Heart left ventricle (tissue), 13 donors: ENCODE data around the gene SNX2.

ENCODE experiments used
- CTCF ChIP-seq, 12 donors: fragments of 200-600 bp; sonication (generic) in 4 of 12; IDR thresholded peaks; one replicate each; pipeline versions ENCODE4 v1.5.0 to v1.8.0; 2018 to 2022; ENCODE audit warnings: antibody characterized with exemption in 12 of 12, mild to moderate bottlenecking in 5 of 12
- POLR2A ChIP-seq, 2 donors: fragments of 450-650 bp; IDR thresholded peaks; one replicate each; pipeline ENCODE4 v1.6.1; 2017; ENCODE audit warnings: antibody characterized with exemption in 2 of 2, mild to moderate bottlenecking in 2 of 2, moderate library complexity in 2 of 2
- donor health status: ischemic (EF 13 %, LVEDD 7.1; RV severe dilation, severe dysfunction).
- donor health status: DM: no; HTN: yes; CAD: no.
- donor health status: DM: no; HTN: no; CAD: no.
- donor health status: ischemic (EF 25% LVEDD 6.9; RV normal size, moderate dysfunction).
- donor health status: ischemic (EF 25% LVEDD 5.7; RV mildly dilated, moderate dysfunction).
- donor health status: ischemic (EF 35%, LVEDD 5.7; RV mildly dilated, moderate dysfunction).
- donor health status: nonischemic (EF 11% LVEDD 7.7; RV severe dilation, severe dysfunction).
- donor health status: DM: yes; HTN: yes; CAD: no.
- donor health status: PGD.
- donor health status: ischemic (EF 29% LVEDD 5.4; RV normal size, mild dysfunction).
- donor health status: nonischemic (EF 23%, LVEDD 6.1; RV moderate dilation, normal function).

GRCh38 chr5:122780296-122780695 lies 5.4 kb downstream of the SNX2 start:
- TF ChIP-seq CTCF (IDR thresholded peaks at IDR 0.05), result no peak
- no peak for TF ChIP-seq POLR2A (IDR thresholded peaks at IDR 0.05)
